CD8-positive, alpha-beta memory T cell (primary cell): Measurements from ENCODE around the gene NAE1. TPM values are rescaled to one million over a fixed set of nuclear protein-coding genes. Genes with fewer than 3 reads are reported as not detected.

ENCODE experiments used
- CTCF ChIA-PET: fragments of 350-600 bp; sonication (Branson Sonifier 250); formaldehyde crosslinking; loops from one replicate; lab custom pipeline; 2021; ENCODE audit warnings: antibody characterized with exemption; lab: Charles Lee
- POLR2A ChIA-PET: fragments of 350-600 bp; sonication (Branson Sonifier 250); formaldehyde crosslinking; loops from one replicate; lab custom pipeline; 2021; ENCODE audit warnings: antibody characterized with exemption; lab: Charles Lee
- DNase-seq, 5 donors: peaks; one replicate each; pipeline versions ENCODE4 v3.0.0 to v3.0.0-alpha.2; 2020 to 2022; ENCODE audit warnings: mixed read lengths in 1 of 5
- H3K27ac ChIP-seq: one replicate; pipeline ENCODE4 v1.7.0; 2013; ENCODE audit warnings: low read depth, mild to moderate bottlenecking, low read length, moderate library complexity
- H3K27me3 ChIP-seq: 2 replicates; pipeline ENCODE4 v1.7.0; 2013; ENCODE audit warnings: low read length, mild to moderate bottlenecking; ENCODE audit not compliant: insufficient read depth, poor library complexity, severe bottlenecking
- H3K36me3 ChIP-seq: 2 replicates; pipeline ENCODE4 v1.7.0; 2013; ENCODE audit warnings: mild to moderate bottlenecking, low read length, moderate library complexity; ENCODE audit not compliant: insufficient read depth
- H3K4me1 ChIP-seq: 2 replicates; pipeline ENCODE4 v1.7.0; 2013; ENCODE audit warnings: mild to moderate bottlenecking, low read length, moderate library complexity; ENCODE audit not compliant: insufficient read depth
- H3K4me3 ChIP-seq: 2 replicates; pipeline ENCODE4 v1.7.0; 2013; ENCODE audit warnings: mild to moderate bottlenecking, low read length
- H3K9me3 ChIP-seq: 2 replicates; pipeline ENCODE4 v1.7.0; 2013; ENCODE audit warnings: mild to moderate bottlenecking, low read length
- H3K27ac Mint-ChIP-seq, 8 donors: one replicate each; pipeline ENCODE4 v1.8.0; 2020 to 2021; ENCODE audit warnings: mixed read lengths in 8 of 8, mild to moderate bottlenecking in 6 of 8, inconsistent platforms in 3 of 8, moderate library complexity in 3 of 8
- H3K27me3 Mint-ChIP-seq, 2 donors: one replicate each; pipeline ENCODE4 v1.8.0; 2020 to 2021; ENCODE audit warnings: mixed read lengths in 2 of 2, mild to moderate bottlenecking in 1 of 2, moderate library complexity in 1 of 2
- H3K36me3 Mint-ChIP-seq, 3 donors: one replicate each; pipeline ENCODE4 v1.8.0; 2020 to 2021; ENCODE audit warnings: mixed read lengths in 3 of 3, inconsistent platforms in 1 of 3, mild to moderate bottlenecking in 1 of 3
- H3K4me1 Mint-ChIP-seq, 3 donors: one replicate each; pipeline ENCODE4 v1.8.0; 2020 to 2021; ENCODE audit warnings: mixed read lengths in 3 of 3, inconsistent platforms in 1 of 3, mild to moderate bottlenecking in 1 of 3
- H3K4me3 Mint-ChIP-seq, 7 donors: one replicate each; pipeline ENCODE4 v1.8.0; 2020 to 2021; ENCODE audit warnings: mixed read lengths in 7 of 7, mild to moderate bottlenecking in 6 of 7, moderate library complexity in 4 of 7, inconsistent platforms in 2 of 7
- H3K9me3 Mint-ChIP-seq, 5 donors: one replicate each; pipeline ENCODE4 v1.8.0; 2020 to 2022; ENCODE audit warnings: mixed read lengths in 5 of 5, mild to moderate bottlenecking in 3 of 5, moderate library complexity in 2 of 5, inconsistent platforms in 1 of 5
- polyA plus RNA-seq: library from polyadenylated mRNA; unstranded; fragments of 300-500 nt; fragmentation: Illumina TruSeq; gene quantifications from one replicate; pipeline ENCODE4 v1.2.3, GENCODE V29; 2021
- total RNA-seq, 2 experiments: library from RNA; stranded (reverse); gene quantifications; one replicate each; pipeline ENCODE4 v1.2.3, GENCODE V29; 2021

Gene NAE1
- 100 to 1,000 TPM; 105 to 110 TPM for total RNA-seq
- 76.6 TPM for polyA plus RNA-seq

DNA sequence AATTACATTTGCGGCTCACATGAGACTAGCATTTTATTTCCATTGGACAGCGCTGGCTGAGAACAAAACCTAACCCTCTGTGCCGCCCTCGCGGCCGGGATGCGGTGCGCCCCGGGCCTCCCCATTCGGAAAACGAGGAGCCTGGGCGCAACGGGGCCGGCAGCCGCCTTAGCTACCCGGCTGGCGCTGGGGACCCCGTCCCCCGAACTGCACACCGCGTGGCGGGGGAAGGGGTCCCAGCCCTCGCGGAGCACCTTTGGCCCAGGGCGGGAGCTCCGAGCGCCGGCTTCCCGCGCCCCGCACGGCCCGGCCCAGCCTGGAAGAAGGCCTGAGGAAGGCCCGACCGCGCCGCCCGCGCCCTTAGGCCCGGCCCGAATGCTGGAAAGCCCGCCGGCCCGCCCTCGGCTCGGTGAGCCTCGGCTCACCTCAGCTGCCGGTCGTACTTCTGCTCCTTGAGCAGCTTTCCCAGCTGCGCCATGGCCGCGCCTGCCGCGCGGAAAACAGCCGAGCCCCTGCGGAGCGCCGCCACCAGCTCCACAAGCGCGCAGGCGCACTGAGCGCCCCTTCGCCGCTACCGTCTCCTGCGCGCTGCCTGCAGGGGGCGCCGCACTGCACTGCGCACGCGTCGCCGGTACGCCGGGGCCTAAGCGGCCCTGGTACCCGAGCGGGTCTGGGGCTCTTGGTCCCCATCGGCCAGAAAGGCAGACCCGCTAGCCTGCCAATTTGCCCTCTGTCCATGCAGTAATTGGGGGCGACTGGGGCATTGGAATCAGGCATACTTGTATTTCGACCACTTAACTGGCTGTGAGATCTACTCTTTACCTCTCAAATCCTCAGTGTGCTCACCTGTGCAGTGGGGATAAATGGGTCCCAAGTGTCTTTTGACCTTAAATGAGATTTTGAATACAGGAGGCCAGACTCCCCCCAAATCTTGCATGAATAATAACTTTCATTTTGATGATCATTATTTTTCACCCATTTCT, at the start of gene NAE1:
Gene NAE1, minus strand, starts transcription at position 555 of the 983 bp plus-strand sequence. Its CDS starts 77 bp downstream, at position 478.
- peak; percentile 86 to 91 (median 89) for DNase-seq
- ChIA-PET CTCF (interaction anchor here (0.6 to 3.6 kb wide), 38 partner anchors 8 to 405 kb away, joined by 3 to 58 read pairs (median 5); partner anchors contain the start of genes CA7, DYNC1LI2 and PDP2), POLR2A (interaction anchor here (0.7 to 1.7 kb wide), 8 partner anchors 9 to 732 kb away, joined by 3 to 9 read pairs (median 4); partner anchors contain the start of gene PDP2)
- Mint-ChIP-seq H3K27ac (peak within 1 kb of the TSS; percentile 41 to 94 (median 70)), H3K4me3 (peak within 1 kb of the TSS; percentile 76 to 91 (median 78)), H3K27me3 (peaks cover 0 to 4% of the 10 kb centered on the region in 2 donors), H3K4me1 (peaks cover 31 to 44% (median 37%) of the 10 kb centered on the region in 3 donors), H3K36me3 (peaks cover 6 to 23% (median 6%) of the 10 kb centered on the region in 3 donors), H3K9me3 (no peaks in the 10 kb centered on the region)
- peaks cover 1% of the 10 kb centered on the region for H3K36me3 ChIP-seq
- peaks cover 28% of the 10 kb centered on the region for H3K4me1 ChIP-seq
- no peaks in the 10 kb centered on the region for H3K27me3 ChIP-seq
- peak within 1 kb of the TSS; percentile 81 for H3K27ac ChIP-seq
- no peaks in the 10 kb centered on the region for H3K9me3 ChIP-seq
- peak within 1 kb of the TSS; percentile 68 for H3K4me3 ChIP-seq

DNA sequence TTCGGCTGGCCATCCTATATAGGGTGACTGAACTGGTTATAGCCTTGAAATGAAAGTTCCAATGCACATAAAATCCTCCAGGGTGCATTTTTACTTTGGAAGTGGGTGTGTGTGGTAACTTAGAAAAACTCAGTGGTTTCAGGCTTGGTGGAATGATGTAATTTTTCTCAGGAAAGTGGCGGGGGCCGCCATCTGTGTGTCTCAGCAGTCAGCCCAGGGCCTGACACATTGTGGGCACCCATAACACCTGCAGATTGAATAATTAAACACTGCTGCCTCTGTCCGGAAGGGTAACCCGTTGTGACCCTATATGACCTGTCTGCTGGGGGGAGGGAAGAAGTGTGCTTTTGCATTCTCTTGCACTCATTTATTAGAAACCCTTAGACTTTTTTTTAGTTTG, 47.3 kb upstream of the NAE1 start:
- peak overlapping the region in 6 of 7 donors; percentile 1 to 77 (median 46) for H3K4me3 Mint-ChIP-seq
- Histone ChIP-seq H3K4me3 (no peak overlapping the region), H3K4me1 (peaks cover 32% of the 10 kb centered on the region), H3K27me3 (no peaks in the 10 kb centered on the region), H3K9me3 (no peaks in the 10 kb centered on the region), H3K36me3 (no peaks in the 10 kb centered on the region), H3K27ac (no peak overlapping the region)
- H3K36me3 Mint-ChIP-seq = peaks cover 0 to 5% (median 0%) of the 10 kb centered on the region in 3 donors
- ChIA-PET CTCF (interaction anchor here (1.0 to 2.0 kb wide), 2 partner anchors 10 to 47 kb away, joined by 3 to 7 read pairs; partner anchors contain the start of gene NAE1), POLR2A (no interaction called here)
- H3K9me3 Mint-ChIP-seq = no peaks in the 10 kb centered on the region
- DNase-seq = no peak
- H3K4me1 Mint-ChIP-seq = peaks cover 38 to 52% (median 52%) of the 10 kb centered on the region in 3 donors
- H3K27ac Mint-ChIP-seq = peak overlapping the region in 3 of 8 donors; percentile 0 to 38 (median 32)
- H3K27me3 Mint-ChIP-seq = no peaks in the 10 kb centered on the region

DNA sequence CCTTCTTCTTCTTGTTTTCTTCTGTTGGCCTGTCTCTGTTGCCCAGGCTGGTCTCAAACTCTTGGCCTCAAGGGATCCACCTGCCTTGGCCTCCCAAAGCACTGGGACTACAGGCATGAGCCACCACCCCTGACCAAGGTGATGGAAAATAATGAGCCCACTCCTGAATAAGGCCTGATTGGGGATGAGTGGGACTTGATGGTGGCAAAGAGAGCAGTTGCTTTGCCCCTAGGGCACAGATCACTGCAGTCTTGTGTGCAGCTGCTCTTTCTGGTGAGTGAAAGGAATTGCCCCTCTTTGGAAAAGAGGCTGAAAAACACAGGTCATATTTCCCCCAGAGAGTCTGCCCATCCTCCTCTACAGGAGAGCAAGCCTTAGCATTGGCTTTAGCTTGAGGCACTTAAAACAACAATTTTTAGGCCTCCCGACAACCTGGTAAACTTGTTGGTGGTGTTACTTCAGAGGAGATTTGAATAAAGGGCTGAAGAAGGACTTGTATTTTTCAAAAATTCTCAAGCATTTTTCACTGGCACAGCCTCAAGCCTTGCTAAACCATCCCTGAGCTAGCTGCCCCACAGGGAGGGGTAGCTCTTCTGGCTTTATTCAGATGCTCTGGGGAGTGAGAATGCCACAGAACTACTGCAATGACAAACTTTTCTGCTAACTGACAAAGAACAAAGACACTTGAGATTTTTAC, 43.5 kb upstream of the NAE1 start:
- no peaks in the 10 kb centered on the region for H3K36me3 ChIP-seq
- H3K36me3 Mint-ChIP-seq = no peaks in the 10 kb centered on the region
- no peaks in the 10 kb centered on the region for H3K9me3 ChIP-seq
- H3K4me3 ChIP-seq = no peak overlapping the region
- peaks cover 29 to 32% (median 32%) of the 10 kb centered on the region in 3 donors for H3K4me1 Mint-ChIP-seq
- H3K4me3 Mint-ChIP-seq = peak overlapping the region in 6 of 7 donors; percentile 17 to 71 (median 58)
- POLR2A ChIA-PET = interaction anchor here (0.6 kb wide), 4 partner anchors 122 to 319 kb away, joined by 3 to 5 read pairs (median 3); partner anchors contain the start of gene DYNC1LI2
- H3K27ac Mint-ChIP-seq = peak overlapping the region; percentile 76 to 97 (median 90)
- no peak overlapping the region for H3K27ac ChIP-seq
- no peak for DNase-seq
- peaks cover 0 to 2% of the 10 kb centered on the region in 2 donors for H3K27me3 Mint-ChIP-seq
- CTCF ChIA-PET = interaction anchor here (0.7 to 2.3 kb wide), 6 partner anchors 21 to 468 kb away, joined by 3 to 8 read pairs (median 4); partner anchors contain the start of gene NAE1
- peaks cover 17% of the 10 kb centered on the region for H3K4me1 ChIP-seq
- no peaks in the 10 kb centered on the region for H3K27me3 ChIP-seq
- no peaks in the 10 kb centered on the region for H3K9me3 Mint-ChIP-seq

DNA sequence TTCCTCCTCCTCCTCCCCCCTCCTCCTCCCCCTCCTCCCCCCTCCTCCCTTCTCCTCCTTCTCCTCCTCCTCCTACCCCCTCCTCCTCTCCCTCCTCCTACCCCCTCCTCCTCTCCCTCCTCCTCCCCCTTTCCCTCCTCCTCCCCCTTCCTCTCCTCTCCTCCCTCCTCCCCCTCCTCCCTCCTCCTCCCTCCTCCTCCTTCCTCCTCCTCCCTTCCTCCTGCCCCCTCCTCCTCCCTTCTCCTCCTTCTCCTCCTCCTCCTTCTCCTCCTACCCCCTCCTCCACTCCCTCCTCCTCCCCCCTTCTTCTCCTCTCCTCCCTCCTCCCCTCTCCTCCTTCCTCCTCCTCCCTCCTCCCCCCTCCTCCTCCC, 42.9 kb upstream of the NAE1 start:
- Mint-ChIP-seq H3K4me3 (peak overlapping the region in 1 of 7 donors; percentile 59), H3K9me3 (no peaks in the 10 kb centered on the region), H3K27ac (peak overlapping the region in 7 of 8 donors; percentile 73 to 99 (median 91)), H3K36me3 (no peaks in the 10 kb centered on the region), H3K4me1 (peaks cover 29 to 32% (median 31%) of the 10 kb centered on the region in 3 donors), H3K27me3 (peaks cover 0 to 2% of the 10 kb centered on the region in 2 donors)
- peaks cover 17% of the 10 kb centered on the region for H3K4me1 ChIP-seq
- no peak for DNase-seq
- H3K9me3 ChIP-seq = no peaks in the 10 kb centered on the region
- no peak overlapping the region for H3K27ac ChIP-seq
- H3K4me3 ChIP-seq = no peak overlapping the region
- H3K27me3 ChIP-seq = no peaks in the 10 kb centered on the region
- ChIA-PET CTCF (interaction anchor here (1.1 to 3.6 kb wide), 14 partner anchors 8 to 466 kb away, joined by 3 to 42 read pairs (median 6); partner anchors contain the start of gene NAE1), POLR2A (interaction anchor here (0.5 to 1.1 kb wide), 3 partner anchors 43 to 270 kb away, joined by 3 to 9 read pairs (median 6); partner anchors contain the start of gene NAE1)
- no peaks in the 10 kb centered on the region for H3K36me3 ChIP-seq

DNA sequence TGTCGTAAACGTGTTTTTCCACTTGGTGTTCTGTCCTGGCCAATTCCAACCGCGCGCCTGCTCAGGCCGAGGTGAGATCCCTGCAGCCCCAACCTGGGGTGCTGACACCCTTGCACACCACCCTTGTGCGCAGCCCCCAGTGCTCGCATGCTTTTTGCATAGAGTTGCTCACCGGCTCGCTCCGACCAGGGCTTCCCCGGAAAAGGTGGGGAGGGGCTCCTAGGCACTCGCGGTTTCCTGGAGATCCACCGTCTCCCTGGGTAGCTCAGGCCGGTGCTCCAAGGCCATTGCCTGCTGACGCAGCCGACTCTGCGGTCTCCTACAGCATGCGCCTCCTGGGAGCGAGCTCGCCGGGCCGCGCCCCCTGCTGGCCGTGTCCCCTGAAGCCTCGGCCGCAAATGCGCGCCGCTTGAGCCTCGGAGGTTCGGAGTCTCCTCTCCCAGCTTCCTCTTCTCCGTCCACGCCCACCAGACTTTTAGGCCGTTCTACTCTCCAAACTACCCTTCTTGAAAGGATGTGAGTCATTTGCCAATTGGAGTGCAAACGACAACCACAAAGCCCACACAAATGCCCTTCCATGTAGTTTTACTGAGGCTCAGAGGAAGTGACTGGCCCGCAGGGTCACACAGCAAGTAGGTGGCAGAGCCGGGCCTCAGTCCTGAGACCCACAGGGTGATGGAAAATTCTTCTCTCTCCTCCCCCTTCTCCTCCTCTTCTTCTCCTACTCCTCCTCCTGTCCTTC, 42.3 kb upstream of the NAE1 start:
- Histone ChIP-seq H3K9me3 (no peaks in the 10 kb centered on the region), H3K4me1 (peaks cover 17% of the 10 kb centered on the region), H3K27ac (peak overlapping the region; percentile 35), H3K4me3 (peak overlapping the region; percentile 69), H3K36me3 (no peaks in the 10 kb centered on the region), H3K27me3 (no peaks in the 10 kb centered on the region)
- Mint-ChIP-seq H3K27ac (peak overlapping the region; percentile 30 to 99 (median 86)), H3K27me3 (peaks cover 0 to 2% of the 10 kb centered on the region in 2 donors), H3K4me1 (peaks cover 26 to 27% (median 26%) of the 10 kb centered on the region in 3 donors), H3K4me3 (peak overlapping the region; percentile 73 to 93 (median 83)), H3K9me3 (no peaks in the 10 kb centered on the region), H3K36me3 (no peaks in the 10 kb centered on the region)
- peak; percentile 76 to 91 (median 84) for DNase-seq
- CTCF ChIA-PET = interaction anchor here (0.6 to 3.6 kb wide), 18 partner anchors 9 to 466 kb away, joined by 3 to 42 read pairs (median 5); partner anchors contain the start of gene NAE1
- POLR2A ChIA-PET = interaction anchor here (0.5 to 1.1 kb wide), 5 partner anchors 9 to 356 kb away, joined by 3 to 9 read pairs (median 5); partner anchors contain the start of gene NAE1

DNA sequence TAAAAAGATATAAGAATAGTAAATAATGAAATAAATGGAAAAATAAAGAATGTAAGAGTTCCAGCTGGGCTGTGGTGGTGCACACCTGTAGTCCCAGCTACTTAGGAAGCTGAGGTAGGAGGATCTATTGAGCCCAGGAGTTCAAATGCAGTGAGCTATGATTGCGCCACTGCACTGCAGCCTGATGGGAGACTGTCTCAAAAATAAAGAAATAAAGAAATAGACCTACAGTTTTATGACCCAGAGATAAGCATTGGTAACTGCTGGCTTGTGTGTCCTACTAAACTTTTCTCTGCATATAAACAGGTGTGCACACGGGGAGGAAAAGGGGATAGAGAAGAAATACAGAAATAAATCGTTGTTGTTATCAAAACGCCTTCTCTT, 41.8 kb upstream of the NAE1 start:
- no peaks in the 10 kb centered on the region for H3K27me3 ChIP-seq
- POLR2A ChIA-PET = interaction anchor here (0.7 to 1.1 kb wide), 4 partner anchors 10 to 356 kb away, joined by 3 to 9 read pairs (median 4); partner anchors contain the start of gene NAE1
- Mint-ChIP-seq H3K4me3 (peak overlapping the region; percentile 73 to 93 (median 83)), H3K36me3 (no peaks in the 10 kb centered on the region), H3K9me3 (no peaks in the 10 kb centered on the region), H3K4me1 (peaks cover 27 to 29% (median 28%) of the 10 kb centered on the region in 3 donors), H3K27me3 (peaks cover 0 to 4% of the 10 kb centered on the region in 2 donors), H3K27ac (peak overlapping the region; percentile 30 to 99 (median 86))
- H3K4me1 ChIP-seq = peaks cover 17% of the 10 kb centered on the region
- H3K27ac ChIP-seq = peak overlapping the region; percentile 35
- no peaks in the 10 kb centered on the region for H3K36me3 ChIP-seq
- DNase-seq = no peak
- peak overlapping the region; percentile 69 for H3K4me3 ChIP-seq
- CTCF ChIA-PET = interaction anchor here (0.6 to 3.6 kb wide), 18 partner anchors 9 to 465 kb away, joined by 3 to 42 read pairs (median 5); partner anchors contain the start of gene NAE1
- no peaks in the 10 kb centered on the region for H3K9me3 ChIP-seq
